ENCODE results near the gene SIN3A.
"Not testable (repeated sequence)": the region's sequence is repeated elsewhere in the genome, so short reads cannot be mapped to it uniquely, and the experiment has no call there.

The SIN3A gene

DNA sequence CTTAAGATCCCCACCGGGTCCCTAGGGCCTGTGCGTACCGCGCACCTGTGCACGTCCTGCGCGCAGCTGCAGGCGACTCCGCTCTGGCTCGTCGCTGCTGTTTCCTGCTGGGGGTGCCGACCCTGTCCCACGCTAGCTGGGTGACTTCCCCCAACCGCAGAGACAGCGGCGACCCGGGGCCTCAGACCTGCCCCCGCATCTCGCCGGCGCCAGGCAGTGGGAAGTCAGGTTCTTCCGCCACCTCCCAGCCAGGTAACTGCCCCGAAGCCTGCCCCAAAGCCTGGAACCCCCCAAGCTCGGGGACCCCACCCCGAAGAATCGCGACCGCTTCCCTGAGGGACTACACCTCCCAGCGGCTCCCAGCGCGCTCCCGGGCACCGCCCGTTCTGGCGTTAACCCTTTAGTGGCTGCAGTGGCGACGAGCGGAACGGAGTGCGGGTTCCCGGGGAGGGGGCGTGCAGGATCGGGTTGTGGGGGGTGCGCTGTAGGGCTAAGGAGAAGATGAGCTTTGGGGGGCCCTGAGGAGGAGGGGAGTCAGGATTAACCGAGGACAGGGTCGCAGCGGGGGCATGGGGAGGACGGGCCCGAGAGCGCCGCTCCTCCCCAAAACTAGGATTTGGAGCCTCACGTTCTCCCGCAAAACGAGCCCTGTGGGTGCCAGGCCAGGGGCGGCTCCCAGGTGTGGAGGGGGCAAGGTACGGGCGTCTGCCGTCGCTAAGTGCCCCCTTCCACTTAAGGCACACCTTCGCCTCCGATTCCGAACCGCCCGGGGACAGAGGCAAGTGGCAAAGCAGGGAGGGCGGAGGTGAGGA lies 104.1 kb downstream of the SIN3A start:
- peaks cover 4% of the 10 kb centered on the region for H3K36me3 ChIP-seq
- peak overlapping the region; percentile 82 for H3K27ac ChIP-seq
- TF ChIP-seq, protein P1, sequence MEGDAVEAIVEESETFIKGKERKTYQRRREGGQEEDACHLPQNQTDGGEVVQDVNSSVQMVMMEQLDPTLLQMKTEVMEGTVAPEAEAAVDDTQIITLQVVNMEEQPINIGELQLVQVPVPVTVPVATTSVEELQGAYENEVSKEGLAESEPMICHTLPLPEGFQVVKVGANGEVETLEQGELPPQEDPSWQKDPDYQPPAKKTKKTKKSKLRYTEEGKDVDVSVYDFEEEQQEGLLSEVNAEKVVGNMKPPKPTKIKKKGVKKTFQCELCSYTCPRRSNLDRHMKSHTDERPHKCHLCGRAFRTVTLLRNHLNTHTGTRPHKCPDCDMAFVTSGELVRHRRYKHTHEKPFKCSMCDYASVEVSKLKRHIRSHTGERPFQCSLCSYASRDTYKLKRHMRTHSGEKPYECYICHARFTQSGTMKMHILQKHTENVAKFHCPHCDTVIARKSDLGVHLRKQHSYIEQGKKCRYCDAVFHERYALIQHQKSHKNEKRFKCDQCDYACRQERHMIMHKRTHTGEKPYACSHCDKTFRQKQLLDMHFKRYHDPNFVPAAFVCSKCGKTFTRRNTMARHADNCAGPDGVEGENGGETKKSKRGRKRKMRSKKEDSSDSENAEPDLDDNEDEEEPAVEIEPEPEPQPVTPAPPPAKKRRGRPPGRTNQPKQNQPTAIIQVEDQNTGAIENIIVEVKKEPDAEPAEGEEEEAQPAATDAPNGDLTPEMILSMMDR (IDR thresholded peaks at IDR 0.05): no peak
- peaks cover 63% of the 10 kb centered on the region for H3K27me3 ChIP-seq
- H3K9me3 ChIP-seq: no peaks in the 10 kb centered on the region
- H3K4me1 ChIP-seq (ENCODE audit: control insufficient read depth in 1 of 2, insufficient read depth in 1 of 2, low read depth in 1 of 2, low read length in 1 of 2): peaks cover 42 to 46% of the 10 kb centered on the region in 2 experiments
- H3K4me3 ChIP-seq (ENCODE audit: low read depth in 1 of 2, low read length in 1 of 2): peak overlapping the region; percentile 54 to 66

DNA sequence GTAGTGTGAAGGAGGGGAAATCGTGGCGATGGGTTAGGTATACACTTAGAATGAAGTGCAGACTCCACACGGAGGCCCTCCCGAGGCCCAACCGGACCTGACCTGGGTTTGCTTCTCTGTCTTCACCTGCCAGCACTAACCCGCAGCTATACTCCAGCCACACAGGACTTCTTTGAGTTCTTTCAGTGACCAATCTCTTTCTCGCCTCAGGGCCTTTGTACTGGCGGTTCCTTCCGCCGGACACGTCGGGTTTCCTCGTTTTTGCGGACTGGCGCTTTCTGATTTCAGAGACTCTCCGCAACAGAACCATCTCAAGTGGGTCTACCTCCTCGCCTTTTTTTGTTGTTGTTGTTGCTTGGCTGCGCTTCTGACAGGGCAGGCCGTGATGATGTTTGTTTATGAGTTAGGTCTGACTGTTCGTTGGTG lies 104.7 kb downstream of the SIN3A start, which contains the start of gene NEIL1:
Gene NEIL1 (plus strand): TSS at position 244 of the 426 bp plus-strand sequence. CDS start 1,867 bp downstream, outside the sequence.
- peaks cover 42 to 46% of the 10 kb centered on the region in 2 experiments for H3K4me1 ChIP-seq (ENCODE audit: control insufficient read depth in 1 of 2, insufficient read depth in 1 of 2, low read depth in 1 of 2, low read length in 1 of 2)
- H3K27me3 ChIP-seq: peaks cover 63% of the 10 kb centered on the region
- H3K27ac ChIP-seq: peak within 1 kb of the TSS; percentile 82
- H3K36me3 ChIP-seq: no peaks in the 10 kb centered on the region
- H3K9me3 ChIP-seq: no peaks in the 10 kb centered on the region
- peak within 1 kb of the TSS; percentile 54 to 66 for H3K4me3 ChIP-seq (ENCODE audit: low read depth in 1 of 2, low read length in 1 of 2)
- TF ChIP-seq, protein P1 (IDR thresholded peaks at IDR 0.05): no peak

DNA sequence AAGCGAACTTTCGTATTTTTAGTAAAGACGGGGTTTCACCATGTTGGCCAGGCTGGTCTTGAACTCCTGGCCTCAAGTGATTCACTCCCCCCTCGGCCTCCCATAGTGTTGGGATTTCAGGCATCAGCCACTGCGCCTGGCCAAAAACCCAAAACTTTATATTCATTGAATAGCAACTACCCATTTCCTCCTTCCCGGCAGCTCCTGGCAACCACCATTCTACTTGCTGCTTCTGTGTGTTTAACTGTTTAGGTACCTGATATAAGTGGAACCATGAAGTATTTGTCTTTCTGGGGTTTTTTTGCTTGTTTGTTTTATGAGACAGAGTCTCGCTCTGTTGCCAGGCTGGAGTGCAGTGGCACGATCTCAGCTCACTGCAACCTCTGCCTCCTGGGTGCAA lies 107.5 kb downstream of the SIN3A start:
- H3K4me3 ChIP-seq (ENCODE audit: low read depth in 1 of 2, low read length in 1 of 2); H3K9me3 ChIP-seq; H3K27ac ChIP-seq: not testable (repeated sequence)
- peaks cover 12% of the 10 kb centered on the region for H3K36me3 ChIP-seq
- peaks cover 59% of the 10 kb centered on the region for H3K27me3 ChIP-seq
- H3K4me1 ChIP-seq (ENCODE audit: control insufficient read depth in 1 of 2, insufficient read depth in 1 of 2, low read depth in 1 of 2, low read length in 1 of 2): peaks cover 23 to 25% of the 10 kb centered on the region in 2 experiments

DNA sequence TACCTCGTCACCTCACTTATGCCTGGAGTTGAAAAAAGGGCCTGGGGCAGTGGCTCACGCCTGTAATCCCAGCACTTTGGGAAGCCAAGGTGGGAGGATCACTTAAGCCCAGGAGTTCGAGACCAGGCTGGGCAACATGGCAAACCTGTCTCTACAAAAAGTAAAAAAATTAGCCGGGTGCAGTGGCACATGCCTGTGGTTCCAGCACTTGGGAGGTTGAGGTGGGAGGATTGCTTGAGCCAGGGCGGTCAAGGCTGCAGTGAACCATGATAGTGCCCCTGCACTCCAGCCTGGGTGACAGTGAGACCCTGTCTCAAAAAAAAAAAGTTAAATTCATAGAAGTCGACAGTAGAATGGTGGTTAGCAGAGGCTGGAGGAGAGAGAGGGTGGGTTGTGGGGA lies 109.3 kb downstream of the SIN3A start:
- TF ChIP-seq, protein P1 (IDR thresholded peaks at IDR 0.05): no peak
- Histone ChIP-seq H3K4me1 (ENCODE audit: control insufficient read depth in 1 of 2, insufficient read depth in 1 of 2, low read depth in 1 of 2, low read length in 1 of 2) (peaks cover 6 to 8% of the 10 kb centered on the region in 2 experiments), H3K27ac (no peak overlapping the region), H3K9me3 (no peaks in the 10 kb centered on the region), H3K4me3 (ENCODE audit: low read depth in 1 of 2, low read length in 1 of 2) (no peak overlapping the region), H3K36me3 (peaks cover 12% of the 10 kb centered on the region), H3K27me3 (peaks cover 42% of the 10 kb centered on the region)

DNA sequence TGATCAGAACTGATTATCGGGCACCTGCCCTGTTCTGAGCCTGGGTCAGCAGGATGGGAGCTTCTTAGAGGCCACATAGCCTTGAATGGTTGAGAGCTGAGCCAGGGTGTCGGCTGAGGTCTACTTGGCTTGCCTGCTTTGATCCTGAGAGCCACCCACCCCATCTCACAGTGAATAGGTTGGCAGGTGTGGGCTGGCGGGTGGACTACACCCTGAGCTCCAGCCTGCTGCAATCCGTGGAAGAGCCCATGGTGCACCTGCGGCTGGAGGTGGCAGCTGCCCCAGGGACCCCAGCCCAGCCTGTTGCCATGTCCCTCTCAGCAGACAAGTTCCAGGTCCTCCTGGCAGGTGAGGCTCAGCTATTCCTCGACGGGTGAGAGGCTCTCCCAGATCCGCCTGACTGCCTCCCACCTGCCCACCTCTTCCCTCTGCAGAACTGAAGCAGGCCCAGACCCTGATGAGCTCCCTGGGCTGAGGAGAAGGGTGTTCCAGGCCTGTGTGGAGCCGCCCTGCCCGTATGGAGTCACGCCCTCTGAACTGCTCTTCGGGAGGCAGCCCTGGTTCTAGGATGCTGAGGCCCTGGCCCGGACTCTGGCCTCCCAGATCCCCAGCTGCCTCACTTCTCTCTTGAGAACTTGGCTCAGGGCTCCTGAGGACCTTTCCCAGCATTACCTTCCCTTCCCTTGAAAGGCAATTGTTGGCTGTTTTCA lies 111.8 kb downstream of the SIN3A start:
- H3K36me3 ChIP-seq: peaks cover 12% of the 10 kb centered on the region
- H3K4me1 ChIP-seq (ENCODE audit: control insufficient read depth in 1 of 2, insufficient read depth in 1 of 2, low read depth in 1 of 2, low read length in 1 of 2): peaks cover 14 to 15% of the 10 kb centered on the region in 2 experiments
- no peak overlapping the region for H3K4me3 ChIP-seq (ENCODE audit: low read depth in 1 of 2, low read length in 1 of 2)
- TF ChIP-seq, protein P1 (IDR thresholded peaks at IDR 0.05): no peak
- peaks cover 16% of the 10 kb centered on the region for H3K27me3 ChIP-seq
- no peaks in the 10 kb centered on the region for H3K9me3 ChIP-seq
- no peak overlapping the region for H3K27ac ChIP-seq
